ENCODE measurements around the gene SUV39H1. TPM values are rescaled to one million over a fixed set of nuclear protein-coding genes. Genes with fewer than 3 reads are reported as not detected.
A peak's percentile ranks its signal among the peaks of the same experiment; 100 is the strongest.

Gene SUV39H1
- total and polyA plus RNA-seq, 9 of the 15 experiments (the other 6 are each of a cell fraction or from before 2014, with no cell fraction given), result 4.7 to 34.7 (median 17.9) TPM

- TF ChIP-seq L3MBTL2 (IDR thresholded peaks at IDR 0.05), result 0 out of 2 replicates have a peak, but pooled peaks have one; percentile 39
- peak; percentile 46; the same call in 1 of the 2 replicates for TF ChIP-seq GABPB1 (CRISPR knock-in tag; IDR thresholded peaks at IDR 0.05)
- TF ChIP-seq FOXK2 (conservative IDR thresholded peaks at IDR 0.05 in 1 of 2, IDR thresholded peaks at IDR 0.05 in 1 of 2; ENCODE audit: low read depth in 2 of 2), result no peak
- TF ChIP-seq KAT8 (IDR thresholded peaks at IDR 0.05; ENCODE audit: low read depth), result no peak
- TF ChIP-seq ZNF785 (CRISPR knock-in tag; IDR thresholded peaks at IDR 0.05), result no peak
- TF ChIP-seq DDX20 (tag; IDR thresholded peaks at IDR 0.05; ENCODE audit: low read depth), result no peak
- TF ChIP-seq ARID1B (IDR thresholded peaks at IDR 0.05), result no peak
- TF ChIP-seq TEAD2 (tag; IDR thresholded peaks at IDR 0.05), result no peak
- no peak for TF ChIP-seq ZC3H8 (IDR thresholded peaks at IDR 0.05)
- TF ChIP-seq HNRNPH1 (optimal IDR thresholded peaks at IDR 0.05; ENCODE audit: low read depth, low read length), result no peak
- peak; percentile 41 for TF ChIP-seq ZBTB40 (IDR thresholded peaks at IDR 0.05)
- no peak for TF ChIP-seq ZBTB40 (CRISPR knock-in tag; IDR thresholded peaks at IDR 0.05)
- no peak for TF ChIP-seq FOSL1 (tag; conservative IDR thresholded peaks at IDR 0.05)
- TF ChIP-seq GTF2B (IDR thresholded peaks at IDR 0.05; ENCODE audit: extremely low read depth, insufficient read length), result no peak
- TF ChIP-seq MITF (IDR thresholded peaks at IDR 0.05), result no peak
- no peak for TF ChIP-seq HMBOX1 (IDR thresholded peaks at IDR 0.05)
These were observed 584 bp downstream of the SUV39H1 start (continued) for GRCh38 chrX:48696909-48697727.

Measured in K562 (cell line).